PC-9 (cell line): Measurements from ENCODE around the gene MBD4.

Experiments
- CTCF ChIP-seq: fragments of 200-600 bp; sonication (generic); conservative IDR thresholded peaks from 2 replicates; pipeline ENCODE4 v1.6.1; 2017; ENCODE audit warnings: mixed run types, antibody characterized with exemption, mild to moderate bottlenecking, moderate library complexity
- EZH2 ChIP-seq: fragments of 200-600 bp; sonication (generic); IDR thresholded peaks from 2 replicates; pipeline ENCODE4 v1.8.0; 2017; ENCODE audit warnings: antibody characterized with exemption, low read depth

DNA sequence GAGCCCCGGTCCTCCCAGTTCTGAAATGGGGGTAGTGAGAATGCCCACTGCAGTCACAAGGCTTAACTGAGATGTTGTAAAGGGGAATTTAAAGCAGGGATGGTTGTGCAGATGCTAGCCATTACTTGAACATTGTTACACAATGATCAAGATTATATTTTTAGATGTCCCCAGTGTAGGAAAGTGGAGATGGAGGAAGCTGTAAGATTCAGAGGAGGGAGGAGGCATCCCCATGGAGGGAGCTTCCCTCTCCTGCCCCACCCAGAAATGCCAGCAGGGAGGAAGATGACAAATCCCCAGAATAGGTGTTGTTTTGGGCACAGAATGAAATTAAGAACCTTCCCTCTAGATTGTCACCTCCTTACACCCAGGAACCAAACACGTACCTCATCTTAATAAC is 57.4 kb downstream of the MBD4 start:
- no peak for TF ChIP-seq CTCF
- no peak for TF ChIP-seq EZH2
